Transverse colon (tissue), 4 donors: Measurements from ENCODE around the gene IL4R. TPM values are rescaled to one million over a fixed set of nuclear protein-coding genes. Genes with fewer than 3 reads are reported as not detected.

Experiments used
- DNase-seq: peaks from one replicate; pipeline ENCODE4 v3.0.0-alpha.2; 2019
- H3K27ac ChIP-seq, 4 donors: fragments of 200-600 bp; sonication (generic); 2 replicates each; pipeline ENCODE4 v1.5.1; 2016 to 2018; ENCODE audit warnings: inconsistent platforms in 4 of 4
- H3K27me3 ChIP-seq: fragments of 200-600 bp; sonication (generic); 2 replicates; pipeline ENCODE4 v1.5.1; 2017; ENCODE audit warnings: inconsistent platforms
- H3K36me3 ChIP-seq, 4 donors: fragments of 200-600 bp; sonication (generic); 2 replicates each; pipeline ENCODE4 v1.5.1; 2017 to 2019; ENCODE audit warnings: inconsistent platforms in 4 of 4
- H3K4me1 ChIP-seq, 4 donors: fragments of 200-600 bp; sonication (generic); 2 replicates each; pipeline ENCODE4 v1.5.1; 2017 to 2020; ENCODE audit warnings: inconsistent platforms in 4 of 4
- H3K4me3 ChIP-seq, 4 donors: fragments of 200-600 bp; sonication (generic); 1 replicate in 1 of 4; 2 replicates in 3 of 4; pipeline versions ENCODE4 v1.5.1 to v1.6.1; 2017 to 2019; ENCODE audit warnings: inconsistent platforms in 4 of 4
- H3K9me3 ChIP-seq, 2 donors: fragments of 200-600 bp; sonication (generic); 2 replicates each; pipeline ENCODE4 v1.5.1; 2017 to 2019; ENCODE audit warnings: inconsistent platforms in 2 of 2
- CTCF ChIP-seq, 5 experiments: fragments of 200-600 bp in 3 of 5; fragments of 450-650 bp in 2 of 5; sonication (generic) in 3 of 5; IDR thresholded peaks; 1 replicate in 2 of 5; 2 replicates in 3 of 5; pipeline ENCODE4 v1.5.1; 2016 to 2017; ENCODE audit warnings: antibody characterized with exemption in 5 of 5, inconsistent platforms in 3 of 5, mild to moderate bottlenecking in 2 of 5, moderate library complexity in 1 of 5
- EP300 ChIP-seq: sonication (generic); formaldehyde crosslinking; IDR thresholded peaks from one replicate; pipeline ENCODE4 v1.6.1; 2017; ENCODE audit warnings: antibody characterized with exemption, low read depth
- POLR2A ChIP-seq: fragments of 450-650 bp; IDR thresholded peaks from one replicate; pipeline ENCODE4 v1.6.1; 2016; ENCODE audit warnings: antibody characterized with exemption, mild to moderate bottlenecking, moderate library complexity
- POLR2AphosphoS5 ChIP-seq, 3 donors: sonication (generic); formaldehyde crosslinking; IDR thresholded peaks; one replicate each; pipeline ENCODE4 v1.6.1; 2016; ENCODE audit warnings: antibody characterized with exemption in 3 of 3
- WGBS, 2 donors: methylation state at CpG; one replicate each; pipeline ENCODE4 v1.1.5; 2018; ENCODE audit warnings: low coverage in 1 of 2; 5-methylcytosine and 5-hydroxymethylcytosine counted together
- in situ Hi-C, 4 donors: fragments of 200-750 bp; cut with MboI; loops; one replicate each; pipeline versions ENCODE4 v1.15.0 to v1.15.1; 2017; ENCODE audit warnings: low sequenced_read_pairs in 3 of 4, low pct_ligation_motif_present in 1 of 4, low pct_unique_long_range_greater_than_20kb in 1 of 4
- intact Hi-C: fragments of 100-400 bp; cut with DNase I; formaldehyde crosslinking; loops from one replicate; pipeline ENCODE4 v1.15.1; 2023; ENCODE audit warnings: low total_unique reads
- total RNA-seq, 4 donors: library from RNA; depleted of rRNA; stranded (reverse); fragments of >200 nt; gene quantifications; one replicate each; pipeline ENCODE4 v1.1.0, GENCODE V29; 2016

The IL4R gene
- total RNA-seq, 4 donors from 2014 or later = 106 to 235 (median 156) TPM

GRCh38 chr16:27321013-27321915, 7.5 kb downstream of the IL4R start:
- no peak for DNase-seq
- WGBS, 2 donors = 76 to 80% methylated on average over 1 to 7 of the region's 7 CpGs
- no peaks in the 10 kb centered on the region for H3K36me3 ChIP-seq
- no peaks in the 10 kb centered on the region for H3K9me3 ChIP-seq
- H3K27me3 ChIP-seq = no peaks in the 10 kb centered on the region
- TF ChIP-seq EP300 (no peak), POLR2AphosphoS5 (IDR thresholded peaks at IDR 0.05) (no peak), POLR2A (no peak), CTCF (IDR thresholded peaks at IDR 0.05) (no peak)
- intact Hi-C loops (no loop called here), in situ Hi-C loops (no loop called here)
- peak overlapping the region; percentile 93 to 99 (median 99) for H3K27ac ChIP-seq
- H3K4me1 ChIP-seq = peaks cover 38 to 100% (median 92%) of the 10 kb centered on the region in 4 donors
- no peak overlapping the region for H3K4me3 ChIP-seq

GRCh38 chr16:27322858-27323780, 9.3 kb downstream of the IL4R start:
- 72 to 100% methylated on average over 2 to 9 of the region's 9 CpGs for WGBS, 2 donors
- DNase-seq = peak; percentile 82
- TF ChIP-seq POLR2A (no peak), POLR2AphosphoS5 (IDR thresholded peaks at IDR 0.05) (peak in 2 of 3 donors; percentile 57 to 64)
- no peaks in the 10 kb centered on the region for H3K9me3 ChIP-seq
- no peak overlapping the region for H3K4me3 ChIP-seq
- peak overlapping the region; percentile 93 to 99 (median 99) for H3K27ac ChIP-seq
- peaks cover 50 to 100% (median 91%) of the 10 kb centered on the region in 4 donors for H3K4me1 ChIP-seq
- H3K27me3 ChIP-seq = no peaks in the 10 kb centered on the region
- no peaks in the 10 kb centered on the region for H3K36me3 ChIP-seq
- intact Hi-C loops = no loop called here
- in situ Hi-C loops = no loop called here

GRCh38 chr16:27323781-27324561, 10.2 kb downstream of the IL4R start:
- no peak for DNase-seq
- WGBS, 2 donors = 91 to 100% methylated on average over 1 to 12 of the region's 13 CpGs
- H3K27me3 ChIP-seq = no peaks in the 10 kb centered on the region
- in situ Hi-C loops (no loop called here), intact Hi-C loops (no loop called here)
- H3K4me1 ChIP-seq = peaks cover 51 to 100% (median 84%) of the 10 kb centered on the region in 4 donors
- H3K4me3 ChIP-seq = no peak overlapping the region
- no peaks in the 10 kb centered on the region for H3K36me3 ChIP-seq
- TF ChIP-seq EP300 (no peak), POLR2A (no peak), CTCF (IDR thresholded peaks at IDR 0.05) (no peak), POLR2AphosphoS5 (IDR thresholded peaks at IDR 0.05) (no peak)
- H3K27ac ChIP-seq = peak overlapping the region; percentile 93 to 99 (median 99)
- no peaks in the 10 kb centered on the region for H3K9me3 ChIP-seq

- Histone ChIP-seq H3K27ac (peak overlapping the region; percentile 93 to 99 (median 99)), H3K4me3 (no peak overlapping the region), H3K36me3 (no peaks in the 10 kb centered on the region), H3K27me3 (no peaks in the 10 kb centered on the region), H3K9me3 (no peaks in the 10 kb centered on the region), H3K4me1 (peaks cover 60 to 100% (median 82%) of the 10 kb centered on the region in 4 donors)
- peak; percentile 32 for DNase-seq
- in situ Hi-C loops = loop anchor here in 2 of 4 donors (25.0 kb wide), 1 partner anchor 88 kb away; no protein-coding TSS in a partner anchor
- intact Hi-C loops = no loop called here
- TF ChIP-seq CTCF (IDR thresholded peaks at IDR 0.05) = no peak
- TF ChIP-seq POLR2A = no peak
- TF ChIP-seq EP300 = no peak
- TF ChIP-seq POLR2AphosphoS5 (IDR thresholded peaks at IDR 0.05) = no peak
- 81% methylated on average over 12 of the region's 12 CpGs; no CpG with 5 or more reads in 1 of the 2 donors for WGBS, 2 donors
Measured at GRCh38 chr16:27324851-27325301, 11.1 kb downstream of the IL4R start.
